ENCODE results near the gene TMEM98. TPM values are rescaled to one million over a fixed set of nuclear protein-coding genes. Genes with fewer than 3 reads are reported as not detected.
"Not testable (repeated sequence)": the region's sequence is repeated elsewhere in the genome, so short reads cannot be mapped to it uniquely, and the experiment has no call there.

The TMEM98 gene
- total RNA-seq, 2 experiments from 2014 or later, result not detected

GRCh38 chr17:32880671-32881453, 47.1 kb upstream of the TMEM98 start:
- Histone ChIP-seq H3K36me3 (ENCODE audit: insufficient read depth, low read length) (no peaks in the 10 kb centered on the region), H2AFZ (ENCODE audit: low read length) (no peak overlapping the region), H3K27ac (ENCODE audit: low read depth, low read length, poor library complexity, severe bottlenecking) (no peak overlapping the region), H3K4me3 (ENCODE audit: low read depth, low read length, poor library complexity, severe bottlenecking) (no peak overlapping the region), H3K4me1 (ENCODE audit: insufficient read depth, low read length, poor library complexity, severe bottlenecking) (no peaks in the 10 kb centered on the region), H3K9me2 (ENCODE audit: insufficient read depth, low read length) (no peaks in the 10 kb centered on the region), H3K4me2 (ENCODE audit: low read length) (no peak overlapping the region), H3K79me2 (ENCODE audit: insufficient read depth, low read depth, low read length) (no peaks in the 10 kb centered on the region), H3K9me3 (ENCODE audit: low read length) (no peaks in the 10 kb centered on the region), H4K20me1 (ENCODE audit: insufficient read depth, low read length) (no peaks in the 10 kb centered on the region)
- POLR2A ChIA-PET, result no interaction called here
- TF ChIP-seq EZH2phosphoT487 (IDR thresholded peaks at IDR 0.05; ENCODE audit: borderline replicate concordance, low read depth, low read length), result no peak
- no peak for TF ChIP-seq CTCF (conservative IDR thresholded peaks at IDR 0.05; ENCODE audit: low read length)
- no TSS peak for BruUV-seq (replicated peaks)
- CTCF ChIA-PET (ENCODE audit: unreplicated experiment), result no interaction called here
- intact Hi-C loops (cut with micrococcal nuclease; ENCODE audit: unreplicated experiment), result no loop called here
- no peak for DNase-seq (ENCODE audit: low spot score)

- BruUV-seq (replicated peaks), result no TSS peak
- Histone ChIP-seq H4K20me1 (ENCODE audit: insufficient read depth, low read length) (no peaks in the 10 kb centered on the region), H2AFZ (ENCODE audit: low read length) (no peak overlapping the region), H3K9me2 (ENCODE audit: insufficient read depth, low read length) (no peaks in the 10 kb centered on the region), H3K4me2 (ENCODE audit: low read length) (no peak overlapping the region), H3K4me3 (ENCODE audit: low read depth, low read length, poor library complexity, severe bottlenecking) (no peak overlapping the region), H3K9me3 (ENCODE audit: low read length) (no peaks in the 10 kb centered on the region), H3K36me3 (ENCODE audit: insufficient read depth, low read length) (no peaks in the 10 kb centered on the region), H3K27ac (ENCODE audit: low read depth, low read length, poor library complexity, severe bottlenecking) (no peak overlapping the region), H3K79me2 (ENCODE audit: insufficient read depth, low read depth, low read length) (no peaks in the 10 kb centered on the region), H3K4me1 (ENCODE audit: insufficient read depth, low read length, poor library complexity, severe bottlenecking) (no peaks in the 10 kb centered on the region)
- TF ChIP-seq CTCF (conservative IDR thresholded peaks at IDR 0.05; ENCODE audit: low read length) (no peak), EZH2phosphoT487 (IDR thresholded peaks at IDR 0.05; ENCODE audit: borderline replicate concordance, low read depth, low read length) (no peak)
- DNase-seq (ENCODE audit: low spot score), result no peak
- ChIA-PET CTCF (ENCODE audit: unreplicated experiment) (no interaction called here), POLR2A (no interaction called here)
- intact Hi-C loops (cut with micrococcal nuclease; ENCODE audit: unreplicated experiment), result no loop called here
Measured at GRCh38 chr17:32882029-32882428, 45.9 kb upstream of the TMEM98 start.

- H3K4me3 ChIP-seq (ENCODE audit: low read depth, low read length, poor library complexity, severe bottlenecking), result no peak overlapping the region
- no peaks in the 10 kb centered on the region for H3K36me3 ChIP-seq (ENCODE audit: insufficient read depth, low read length)
- ChIA-PET POLR2A (interaction anchor here (0.6 kb wide), 1 partner anchor 399 kb away, joined by 3 read pairs; no protein-coding TSS in a partner anchor), CTCF (ENCODE audit: unreplicated experiment) (no interaction called here)
- intact Hi-C loops (cut with micrococcal nuclease; ENCODE audit: unreplicated experiment), result no loop called here
- no peaks in the 10 kb centered on the region for H3K4me1 ChIP-seq (ENCODE audit: insufficient read depth, low read length, poor library complexity, severe bottlenecking)
- H3K9me2 ChIP-seq (ENCODE audit: insufficient read depth, low read length), result no peaks in the 10 kb centered on the region
- H4K20me1 ChIP-seq (ENCODE audit: insufficient read depth, low read length), result no peaks in the 10 kb centered on the region
- TF ChIP-seq EZH2phosphoT487 (IDR thresholded peaks at IDR 0.05; ENCODE audit: borderline replicate concordance, low read depth, low read length), result no peak
- no peak for TF ChIP-seq CTCF (conservative IDR thresholded peaks at IDR 0.05; ENCODE audit: low read length)
- DNase-seq (ENCODE audit: low spot score), result no peak
- H3K4me2 ChIP-seq (ENCODE audit: low read length), result no peak overlapping the region
- no peak overlapping the region for H3K27ac ChIP-seq (ENCODE audit: low read depth, low read length, poor library complexity, severe bottlenecking)
- no peak overlapping the region for H2AFZ ChIP-seq (ENCODE audit: low read length)
- H3K9me3 ChIP-seq (ENCODE audit: low read length), result no peaks in the 10 kb centered on the region
- H3K79me2 ChIP-seq (ENCODE audit: insufficient read depth, low read depth, low read length), result no peaks in the 10 kb centered on the region
- BruUV-seq (replicated peaks), result no TSS peak
Measured at GRCh38 chr17:32882734-32883133, 45.2 kb upstream of the TMEM98 start.

GRCh38 chr17:32886951-32887350, 41.0 kb upstream of the TMEM98 start:
- intact Hi-C loops (cut with micrococcal nuclease; ENCODE audit: unreplicated experiment); CTCF ChIA-PET (ENCODE audit: unreplicated experiment); H2AFZ ChIP-seq (ENCODE audit: low read length); DNase-seq (ENCODE audit: low spot score); H4K20me1 ChIP-seq (ENCODE audit: insufficient read depth, low read length); H3K27ac ChIP-seq (ENCODE audit: low read depth, low read length, poor library complexity, severe bottlenecking); H3K9me3 ChIP-seq (ENCODE audit: low read length); H3K79me2 ChIP-seq (ENCODE audit: insufficient read depth, low read depth, low read length); H3K4me2 ChIP-seq (ENCODE audit: low read length); H3K4me3 ChIP-seq (ENCODE audit: low read depth, low read length, poor library complexity, severe bottlenecking); H3K9me2 ChIP-seq (ENCODE audit: insufficient read depth, low read length); BruUV-seq (replicated peaks); H3K36me3 ChIP-seq (ENCODE audit: insufficient read depth, low read length); H3K4me1 ChIP-seq (ENCODE audit: insufficient read depth, low read length, poor library complexity, severe bottlenecking); POLR2A ChIA-PET: not testable (repeated sequence)

Data from OCI-LY7 (cell line).